ENCODE results near the gene CA12. TPM values are rescaled to one million over a fixed set of nuclear protein-coding genes. Genes with fewer than 3 reads are reported as not detected.
A peak's percentile ranks its signal among the peaks of the same experiment; 100 is the strongest.

The CA12 gene
- polyA plus RNA-seq, 1 experiment = 61.4 TPM

DNA sequence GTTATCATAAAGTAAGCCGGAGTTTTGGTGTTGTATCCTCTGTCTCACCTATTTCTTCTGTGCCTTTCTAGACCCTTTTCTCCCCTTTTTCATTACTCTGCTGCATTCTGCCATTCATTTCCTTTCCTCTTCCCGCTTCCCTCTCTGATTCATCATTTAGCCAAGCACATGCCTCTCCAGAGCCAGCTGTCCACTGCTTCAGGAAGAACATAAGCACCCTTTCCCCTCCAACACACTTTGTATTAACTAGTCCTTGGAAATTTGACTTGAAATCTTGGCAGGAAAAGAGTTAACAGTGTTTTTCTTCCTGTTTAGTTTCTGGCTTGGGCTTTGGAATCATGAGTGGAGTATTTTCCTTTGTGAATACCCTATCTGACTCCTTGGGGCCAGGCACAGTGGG lies 94.5 kb downstream of the CA12 start:
- ChIA-PET CTCF (interaction anchor here (1.1 to 2.4 kb wide), 3 partner anchors 93 to 117 kb away, joined by 4 to 55 read pairs (median 20); no protein-coding TSS in a partner anchor), POLR2A (no interaction called here)
- Histone ChIP-seq H3K4me3 (ENCODE audit: low read depth, low read length) (no peak overlapping the region), H3K27ac (ENCODE audit: low read depth, low read length) (no peak overlapping the region), H3K9me3 (ENCODE audit: control insufficient read depth, insufficient read depth, low read length) (no peaks in the 10 kb centered on the region), H3K27me3 (ENCODE audit: control insufficient read depth, insufficient read depth, low read length) (no peaks in the 10 kb centered on the region)
- DNase-seq (ENCODE audit: low read depth, low spot score) = no peak
- TF ChIP-seq, protein P1, sequence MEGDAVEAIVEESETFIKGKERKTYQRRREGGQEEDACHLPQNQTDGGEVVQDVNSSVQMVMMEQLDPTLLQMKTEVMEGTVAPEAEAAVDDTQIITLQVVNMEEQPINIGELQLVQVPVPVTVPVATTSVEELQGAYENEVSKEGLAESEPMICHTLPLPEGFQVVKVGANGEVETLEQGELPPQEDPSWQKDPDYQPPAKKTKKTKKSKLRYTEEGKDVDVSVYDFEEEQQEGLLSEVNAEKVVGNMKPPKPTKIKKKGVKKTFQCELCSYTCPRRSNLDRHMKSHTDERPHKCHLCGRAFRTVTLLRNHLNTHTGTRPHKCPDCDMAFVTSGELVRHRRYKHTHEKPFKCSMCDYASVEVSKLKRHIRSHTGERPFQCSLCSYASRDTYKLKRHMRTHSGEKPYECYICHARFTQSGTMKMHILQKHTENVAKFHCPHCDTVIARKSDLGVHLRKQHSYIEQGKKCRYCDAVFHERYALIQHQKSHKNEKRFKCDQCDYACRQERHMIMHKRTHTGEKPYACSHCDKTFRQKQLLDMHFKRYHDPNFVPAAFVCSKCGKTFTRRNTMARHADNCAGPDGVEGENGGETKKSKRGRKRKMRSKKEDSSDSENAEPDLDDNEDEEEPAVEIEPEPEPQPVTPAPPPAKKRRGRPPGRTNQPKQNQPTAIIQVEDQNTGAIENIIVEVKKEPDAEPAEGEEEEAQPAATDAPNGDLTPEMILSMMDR (IDR thresholded peaks at IDR 0.05; ENCODE audit: low read depth, low read length) = no peak

DNA sequence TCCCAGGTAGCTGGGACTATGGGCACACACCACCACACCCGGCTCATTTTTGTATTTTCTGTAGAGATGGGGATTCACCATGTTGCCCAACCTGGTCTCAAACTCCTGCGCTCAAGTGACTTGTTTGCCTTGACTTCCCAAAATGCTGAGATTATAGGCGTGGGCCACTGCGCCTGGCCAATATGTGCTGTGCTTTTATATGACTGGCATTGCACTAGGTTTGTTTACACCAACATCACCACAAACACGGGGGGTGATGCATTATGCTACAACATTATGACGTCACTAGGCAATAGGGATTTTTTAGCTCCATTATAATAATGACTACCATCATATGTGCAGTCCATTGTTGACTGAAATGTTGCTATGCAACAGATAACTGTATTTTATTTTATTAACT lies 97.3 kb downstream of the CA12 start:
- H3K4me3 ChIP-seq (ENCODE audit: low read depth, low read length) = no peak overlapping the region
- no peaks in the 10 kb centered on the region for H3K27me3 ChIP-seq (ENCODE audit: control insufficient read depth, insufficient read depth, low read length)
- H3K27ac ChIP-seq (ENCODE audit: low read depth, low read length) = no peak overlapping the region
- TF ChIP-seq, protein P1 (IDR thresholded peaks at IDR 0.05; ENCODE audit: low read depth, low read length) = no peak
- ChIA-PET POLR2A (no interaction called here), CTCF (interaction anchor here (1.6 kb wide), 1 partner anchor 237 kb away, joined by 3 read pairs; no protein-coding TSS in a partner anchor)
- H3K9me3 ChIP-seq (ENCODE audit: control insufficient read depth, insufficient read depth, low read length) = no peaks in the 10 kb centered on the region
- DNase-seq (ENCODE audit: low read depth, low spot score) = no peak

DNA sequence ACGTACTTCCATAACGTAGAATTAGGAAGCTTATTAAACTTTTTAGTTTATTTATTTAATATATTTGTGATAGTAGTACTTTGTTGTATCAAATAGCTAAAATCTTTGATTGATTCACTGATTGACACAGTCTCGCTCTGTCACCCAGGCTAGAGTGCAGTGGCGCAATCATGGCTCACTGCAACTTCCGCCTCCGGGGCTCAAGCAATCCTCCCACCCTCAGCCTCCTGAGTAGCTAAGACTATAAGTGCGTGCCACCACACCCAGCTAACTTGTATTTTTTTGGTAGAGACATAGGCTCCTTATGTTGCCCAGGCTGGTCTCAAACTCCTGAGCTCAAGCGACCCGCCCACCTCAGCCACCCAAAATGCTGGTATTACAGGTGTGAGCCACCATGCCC lies 98.5 kb downstream of the CA12 start:
- CTCF ChIA-PET = interaction anchor here (1.2 kb wide), 1 partner anchor 189 kb away, joined by 3 read pairs; no protein-coding TSS in a partner anchor
- DNase-seq (ENCODE audit: low read depth, low spot score) = no peak
- TF ChIP-seq, protein P1 (IDR thresholded peaks at IDR 0.05; ENCODE audit: low read depth, low read length) = no peak
- Histone ChIP-seq H3K4me3 (ENCODE audit: low read depth, low read length) (no peak overlapping the region), H3K9me3 (ENCODE audit: control insufficient read depth, insufficient read depth, low read length) (no peaks in the 10 kb centered on the region), H3K27ac (ENCODE audit: low read depth, low read length) (no peak overlapping the region), H3K27me3 (ENCODE audit: control insufficient read depth, insufficient read depth, low read length) (no peaks in the 10 kb centered on the region)
- POLR2A ChIA-PET = no interaction called here

DNA sequence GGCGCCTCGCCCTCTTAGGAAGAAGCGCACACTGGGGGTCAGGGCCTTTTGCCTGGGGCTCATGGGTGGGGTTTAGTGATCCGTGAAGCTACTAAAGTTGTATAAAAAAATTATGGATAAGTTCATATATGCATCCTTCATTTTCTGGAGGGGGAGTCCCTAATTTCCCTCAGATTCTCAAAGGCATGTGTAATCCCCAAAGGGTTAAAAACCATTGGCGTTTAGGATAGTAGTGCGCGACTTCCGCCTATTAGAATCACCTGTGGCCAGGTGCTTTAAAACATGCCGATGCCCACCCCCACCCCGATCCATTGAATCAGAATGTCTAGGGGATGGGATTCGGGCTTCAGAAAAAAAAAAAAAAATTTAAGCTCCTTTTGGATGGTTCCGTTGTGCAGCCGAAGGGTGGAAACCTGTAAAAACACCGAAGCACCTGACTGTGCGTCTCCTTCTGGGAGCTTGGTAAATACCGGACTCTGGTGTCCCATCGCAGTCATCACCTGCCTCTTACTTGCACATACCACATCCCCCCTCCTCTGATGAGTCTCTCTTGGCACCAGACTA lies 103.7 kb downstream of the CA12 start:
- no peak for DNase-seq (ENCODE audit: low read depth, low spot score)
- Histone ChIP-seq H3K4me3 (ENCODE audit: low read depth, low read length) (peak overlapping the region; percentile 75), H3K27me3 (ENCODE audit: control insufficient read depth, insufficient read depth, low read length) (no peaks in the 10 kb centered on the region), H3K27ac (ENCODE audit: low read depth, low read length) (no peak overlapping the region), H3K9me3 (ENCODE audit: control insufficient read depth, insufficient read depth, low read length) (no peaks in the 10 kb centered on the region; the same call in 1 of the 2 replicates)
- POLR2A ChIA-PET = interaction anchor here (0.6 to 2.0 kb wide), 2 partner anchors 121 to 142 kb away, joined by 3 to 11 read pairs; partner anchors contain the start of gene RPS27L
- TF ChIP-seq, protein P1 (IDR thresholded peaks at IDR 0.05; ENCODE audit: low read depth, low read length) = no peak
- CTCF ChIA-PET = interaction anchor here (0.6 kb wide), 1 partner anchor 54 kb away, joined by 3 read pairs; no protein-coding TSS in a partner anchor
